Tibial artery (tissue), 4 donors: ENCODE results near the gene PGBD1.

Source experiments
- DNase-seq, 2 donors: peaks; one replicate each; pipeline ENCODE4 v3.0.0-alpha.2; 2019
- H3K27ac ChIP-seq, 2 donors: fragments of 200-600 bp; sonication (generic) in 1 of 2; 1 replicate in 1 of 2; 2 replicates in 1 of 2; pipeline ENCODE4 v1.5.1; 2018 to 2019; ENCODE audit warnings: mild to moderate bottlenecking in 1 of 2
- H3K27me3 ChIP-seq, 2 donors: fragments of 200-600 bp; sonication (generic) in 1 of 2; one replicate each; pipeline versions ENCODE4 v1.5.1 to v1.6.0; 2016 to 2019
- H3K36me3 ChIP-seq, 3 donors: fragments of 200-600 bp; sonication (generic) in 2 of 3; one replicate each; pipeline ENCODE4 v1.5.1; 2016 to 2019; ENCODE audit warnings: mild to moderate bottlenecking in 2 of 3
- H3K4me1 ChIP-seq, 4 donors: fragments of 200-600 bp; sonication (generic) in 2 of 4; 1 replicate in 3 of 4; 2 replicates in 1 of 4; pipeline ENCODE4 v1.5.1; 2016 to 2019
- H3K4me3 ChIP-seq, 2 donors: fragments of 200-600 bp; sonication (generic) in 1 of 2; 1 replicate in 1 of 2; 2 replicates in 1 of 2; pipeline ENCODE4 v1.5.1; 2018 to 2019; ENCODE audit warnings: mild to moderate bottlenecking in 2 of 2
- H3K9me3 ChIP-seq, 3 donors: fragments of 200-600 bp; sonication (generic) in 1 of 3; one replicate each; pipeline ENCODE4 v1.5.1; 2016 to 2019
- CTCF ChIP-seq, 2 experiments: fragments of 200-600 bp in 1 of 2; fragments of 450-650 bp in 1 of 2; IDR thresholded peaks; one replicate each; pipeline ENCODE4 v1.5.1; 2017 to 2019; ENCODE audit warnings: antibody characterized with exemption in 2 of 2, mild to moderate bottlenecking in 1 of 2, moderate library complexity in 1 of 2
- intact Hi-C: fragments of 100-400 bp; cut with DNase I; formaldehyde crosslinking; loops from one replicate; pipeline ENCODE4 v1.15.0; 2023; ENCODE audit warnings: low total_unique reads

The PGBD1 gene

GRCh38 chr6:28252009-28252975 lies 29.1 kb upstream of the PGBD1 start, which contains the start of gene ZKSCAN4:
Gene ZKSCAN4, minus strand, starts transcription at chr6:28252269. Its CDS starts 289 bp downstream, at chr6:28251980.
- intact Hi-C loops = loop anchor here (10.0 kb wide), 1 partner anchor 103 kb away; no protein-coding TSS in a partner anchor
- TF ChIP-seq CTCF (IDR thresholded peaks at IDR 0.05) = no peak
- no peaks in the 10 kb centered on the region for H3K27me3 ChIP-seq
- peaks cover 0 to 24% (median 16%) of the 10 kb centered on the region in 4 donors for H3K4me1 ChIP-seq
- DNase-seq = peak; percentile 74 to 78
- H3K4me3 ChIP-seq = peak within 1 kb of the TSS; percentile 74 to 89
- H3K36me3 ChIP-seq = peaks cover 2 to 19% (median 7%) of the 10 kb centered on the region in 3 donors
- H3K27ac ChIP-seq = peak within 1 kb of the TSS; percentile 59 to 60
- H3K9me3 ChIP-seq = no peaks in the 10 kb centered on the region

- peaks cover 0 to 28% (median 16%) of the 10 kb centered on the region in 4 donors for H3K4me1 ChIP-seq
- no peak for DNase-seq
- H3K9me3 ChIP-seq = peaks cover 0 to under 1% (median under 1%) of the 10 kb centered on the region in 3 donors
- TF ChIP-seq CTCF (IDR thresholded peaks at IDR 0.05) = no peak
- no peak overlapping the region for H3K27ac ChIP-seq
- H3K27me3 ChIP-seq = no peaks in the 10 kb centered on the region
- peaks cover 0 to under 1% (median under 1%) of the 10 kb centered on the region in 3 donors for H3K36me3 ChIP-seq
- no peak overlapping the region for H3K4me3 ChIP-seq
- intact Hi-C loops = loop anchor here (10.0 kb wide), 1 partner anchor 101 kb away; no protein-coding TSS in a partner anchor
Measured at GRCh38 chr6:28254121-28254519, 27.3 kb upstream of the PGBD1 start.

- no peak for TF ChIP-seq CTCF (IDR thresholded peaks at IDR 0.05)
- H3K27me3 ChIP-seq = no peaks in the 10 kb centered on the region
- no peak for DNase-seq
- no peak overlapping the region for H3K4me3 ChIP-seq
- peaks cover 0 to 15% (median 9%) of the 10 kb centered on the region in 4 donors for H3K4me1 ChIP-seq
- intact Hi-C loops = loop anchor here (10.0 kb wide), 1 partner anchor 98 kb away; no protein-coding TSS in a partner anchor
- peaks cover 0 to 13% (median 6%) of the 10 kb centered on the region in 3 donors for H3K9me3 ChIP-seq
- no peaks in the 10 kb centered on the region for H3K36me3 ChIP-seq
- H3K27ac ChIP-seq = no peak overlapping the region
Measured at GRCh38 chr6:28257042-28257441, 24.3 kb upstream of the PGBD1 start.

GRCh38 chr6:28258877-28259777 lies 22.2 kb upstream of the PGBD1 start, which contains the start of gene NKAPL:
Gene NKAPL, plus strand, starts transcription at chr6:28259297. Its CDS starts 75 bp downstream, at chr6:28259372.
- Histone ChIP-seq H3K4me1 (peaks cover 0 to 9% (median 3%) of the 10 kb centered on the region in 4 donors), H3K9me3 (peaks cover 0 to 13% (median 6%) of the 10 kb centered on the region in 3 donors), H3K4me3 (peak within 1 kb of the TSS; percentile 48 to 56), H3K27me3 (no peaks in the 10 kb centered on the region), H3K27ac (no peak within 1 kb of the TSS), H3K36me3 (no peaks in the 10 kb centered on the region)
- no peak for TF ChIP-seq CTCF (IDR thresholded peaks at IDR 0.05)
- DNase-seq = peak; percentile 62 to 86
- intact Hi-C loops = loop anchor here (10.0 kb wide), 1 partner anchor 96 kb away; no protein-coding TSS in a partner anchor

DNA sequence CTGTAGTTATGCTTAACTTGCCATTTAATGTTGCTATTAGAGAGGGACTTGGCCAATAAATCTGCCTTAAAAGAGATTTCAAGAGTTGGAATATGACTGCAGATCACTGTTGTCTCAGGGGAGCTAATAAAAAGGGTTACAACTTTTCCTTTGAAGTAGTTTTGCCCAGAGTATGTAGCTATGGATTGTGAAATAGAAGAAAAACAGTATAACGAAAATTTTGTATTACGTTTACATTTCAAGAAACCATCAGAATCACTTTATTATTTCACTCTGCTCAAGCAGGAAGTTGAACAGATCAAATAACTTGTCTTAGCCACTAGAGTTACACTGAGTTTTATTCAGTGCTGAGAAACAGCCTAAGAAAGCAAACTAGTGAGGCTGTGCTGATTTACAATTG lies 17.4 kb upstream of the PGBD1 start:
- Histone ChIP-seq H3K4me1 (peaks cover 0 to 24% (median 9%) of the 10 kb centered on the region in 4 donors), H3K27me3 (no peaks in the 10 kb centered on the region)
- intact Hi-C loops = no loop called here

More for the DNA sequence above, 17.4 kb upstream of the PGBD1 start:
- DNase-seq = no peak
- Histone ChIP-seq H3K36me3 (no peaks in the 10 kb centered on the region), H3K4me3 (no peak overlapping the region), H3K9me3 (peaks cover 0 to 13% (median 6%) of the 10 kb centered on the region in 3 donors), H3K27ac (no peak overlapping the region)
- no peak for TF ChIP-seq CTCF (IDR thresholded peaks at IDR 0.05)
